Measurements from ENCODE around the gene SOS1.

DNA sequence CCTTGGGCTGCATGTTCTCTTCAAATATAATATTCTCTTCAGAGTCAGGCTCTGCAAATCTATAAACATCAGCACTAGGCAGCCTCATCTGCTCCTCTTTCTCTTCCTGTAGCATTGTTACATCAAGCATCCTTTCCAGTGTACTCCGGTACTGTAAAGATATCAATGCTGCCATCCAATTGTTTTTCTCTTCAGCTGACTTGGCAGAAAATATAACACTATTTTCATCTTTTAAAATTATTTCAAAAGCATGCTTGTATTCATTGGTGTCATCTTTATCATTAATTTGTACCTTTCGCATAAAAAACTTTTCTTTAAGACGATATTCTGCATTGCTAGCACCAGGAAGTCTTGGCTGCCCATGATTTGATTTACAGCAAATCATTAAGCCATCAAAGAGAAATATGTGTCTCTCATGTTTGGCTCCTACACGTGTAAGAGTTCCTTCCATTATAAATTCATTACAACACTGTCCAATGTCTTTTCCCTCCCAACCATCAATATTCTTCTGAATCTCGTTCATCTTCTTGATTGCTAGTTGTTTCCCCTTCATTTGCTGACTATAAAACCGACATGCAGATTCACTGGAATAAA lies 98.1 kb downstream of the SOS1 start:
- no peak for TF ChIP-seq CTCF (IDR thresholded peaks at IDR 0.05; ENCODE audit: low read depth, low read length, poor library complexity, severe bottlenecking)
- no peak for TF ChIP-seq EZH2phosphoT487 (IDR thresholded peaks at IDR 0.05; ENCODE audit: borderline replicate concordance, low read length)
